GM12891 (cell line): ENCODE data around the gene VAV3.

Source experiments
- DNase-seq: peaks from one replicate; pipeline ENCODE4 v3.0.0; 2011; ENCODE audit warnings: low spot score; ENCODE audit not compliant: insufficient read length
- FAIRE-seq: peaks from 2 replicates; lab custom pipeline; 2011; peaks lifted over from hg19 to GRCh38; lab: Jason Lieb, UNC
- PAX5 ChIP-seq: IDR thresholded peaks from 2 replicates; pipeline ENCODE4 v1.6.1; 2011; ENCODE audit warnings: low read length, moderate library complexity, mild to moderate bottlenecking; ENCODE audit not compliant: insufficient read depth, severe bottlenecking
- POLR2A ChIP-seq: IDR thresholded peaks from 2 replicates; pipeline ENCODE4 v1.6.1; 2011; ENCODE audit warnings: low read depth, low read length, control low read depth
- POLR2AphosphoS5 ChIP-seq: IDR thresholded peaks from 2 replicates; pipeline ENCODE4 v1.6.1; 2011; ENCODE audit warnings: low read depth, low read length, control low read depth
- POU2F2 ChIP-seq: IDR thresholded peaks from 2 replicates; pipeline ENCODE4 v1.6.1; 2011; ENCODE audit warnings: low read depth, mild to moderate bottlenecking, control low read depth, low read length, moderate library complexity
- SPI1 ChIP-seq: IDR thresholded peaks from 2 replicates; pipeline ENCODE4 v1.6.1; 2011; ENCODE audit warnings: low read depth, low read length, control low read depth
- TAF1 ChIP-seq: IDR thresholded peaks from 2 replicates; pipeline ENCODE4 v1.6.1; 2011; ENCODE audit warnings: low read depth, low read length, control low read depth

The VAV3 gene

GRCh38 chr1:107557095-107557494, 407.9 kb downstream of the VAV3 start:
- FAIRE-seq, result no peak
- DNase-seq, result no peak
- no peak for TF ChIP-seq POLR2AphosphoS5
- no peak for TF ChIP-seq TAF1
- no peak for TF ChIP-seq SPI1
- no peak for TF ChIP-seq POLR2A
- no peak for TF ChIP-seq POU2F2
- TF ChIP-seq PAX5, result no peak

GRCh38 chr1:107555578-107555977, 409.4 kb downstream of the VAV3 start:
- DNase-seq, result no peak

GRCh38 chr1:107552781-107553180, 412.2 kb downstream of the VAV3 start:
- DNase-seq (no peak), FAIRE-seq (no peak)
- TF ChIP-seq POLR2A, result no peak
- no peak for TF ChIP-seq POLR2AphosphoS5
- TF ChIP-seq SPI1, result no peak
- TF ChIP-seq TAF1, result no peak
- no peak for TF ChIP-seq POU2F2
- TF ChIP-seq PAX5, result no peak

More at GRCh38 chr1:107555578-107555977, 409.4 kb downstream of the VAV3 start:
- FAIRE-seq, result no peak
- TF ChIP-seq PAX5 (no peak), POLR2A (no peak), POU2F2 (no peak), SPI1 (no peak), POLR2AphosphoS5 (no peak), TAF1 (no peak)

- FAIRE-seq (no peak), DNase-seq (no peak)
- TF ChIP-seq PAX5, result no peak
- TF ChIP-seq POLR2A, result no peak
- no peak for TF ChIP-seq POLR2AphosphoS5
- no peak for TF ChIP-seq TAF1
- TF ChIP-seq SPI1, result no peak
- TF ChIP-seq POU2F2, result no peak
These were observed 413.5 kb downstream of the VAV3 start for GRCh38 chr1:107551456-107551855.

- no peak for FAIRE-seq
- no peak for DNase-seq
- no peak for TF ChIP-seq POU2F2
- TF ChIP-seq SPI1, result no peak
- TF ChIP-seq PAX5, result no peak
- no peak for TF ChIP-seq TAF1
These were observed 414.6 kb downstream of the VAV3 start for GRCh38 chr1:107550358-107550757.

GRCh38 chr1:107549152-107549810, 415.7 kb downstream of the VAV3 start:
- DNase-seq (no peak), FAIRE-seq (no peak)
- TF ChIP-seq POU2F2 (no peak), SPI1 (peak; percentile 83)

- no peak for DNase-seq
- no peak for FAIRE-seq
- no peak for TF ChIP-seq POLR2A
- no peak for TF ChIP-seq POLR2AphosphoS5
- TF ChIP-seq POU2F2, result no peak
- TF ChIP-seq TAF1, result no peak
These were observed 416.7 kb downstream of the VAV3 start for GRCh38 chr1:107548276-107548675.

- DNase-seq (no peak), FAIRE-seq (no peak)
- no peak for TF ChIP-seq PAX5
- no peak for TF ChIP-seq POLR2A
- TF ChIP-seq POLR2AphosphoS5, result no peak
- no peak for TF ChIP-seq SPI1
These were observed 417.4 kb downstream of the VAV3 start for GRCh38 chr1:107547363-107548155.

GRCh38 chr1:107546576-107546975, 418.4 kb downstream of the VAV3 start:
- no peak for DNase-seq
- no peak for TF ChIP-seq POU2F2
- no peak for TF ChIP-seq PAX5
- TF ChIP-seq POLR2A, result no peak
- TF ChIP-seq SPI1, result no peak
- TF ChIP-seq POLR2AphosphoS5, result no peak
- no peak for TF ChIP-seq TAF1
- no peak for FAIRE-seq

- no peak for TF ChIP-seq POLR2A
- no peak for TF ChIP-seq POU2F2
- no peak for TF ChIP-seq SPI1
- TF ChIP-seq POLR2AphosphoS5, result no peak
- no peak for TF ChIP-seq PAX5
- no peak for TF ChIP-seq TAF1
- no peak for DNase-seq
- no peak for FAIRE-seq
These were observed 419.1 kb downstream of the VAV3 start for GRCh38 chr1:107545879-107546278.
